G401 (cell line): ENCODE data around the gene FIBCD1. TPM values are rescaled to one million over a fixed set of nuclear protein-coding genes. Genes with fewer than 3 reads are reported as not detected.

Source experiments
- DNase-seq: peaks from one replicate; pipeline ENCODE4 v3.0.0-alpha.2; 2015; ENCODE audit warnings: low spot score
- in situ Hi-C: cut with HindIII; loops from 2 replicates; pipeline ENCODE4 v1.10.0; 2016; ENCODE audit warnings: low sequenced_read_pairs, mixed read lengths
- total RNA-seq: library from RNA; depleted of rRNA; stranded (reverse); fragments of >200 nt; shearing (Covaris generic); gene quantifications from 2 replicates; pipeline ENCODE4 v1.2.3, GENCODE V29; 2014

The FIBCD1 gene
- total RNA-seq, 1 experiment from 2014 or later, result 2.4 TPM

DNA sequence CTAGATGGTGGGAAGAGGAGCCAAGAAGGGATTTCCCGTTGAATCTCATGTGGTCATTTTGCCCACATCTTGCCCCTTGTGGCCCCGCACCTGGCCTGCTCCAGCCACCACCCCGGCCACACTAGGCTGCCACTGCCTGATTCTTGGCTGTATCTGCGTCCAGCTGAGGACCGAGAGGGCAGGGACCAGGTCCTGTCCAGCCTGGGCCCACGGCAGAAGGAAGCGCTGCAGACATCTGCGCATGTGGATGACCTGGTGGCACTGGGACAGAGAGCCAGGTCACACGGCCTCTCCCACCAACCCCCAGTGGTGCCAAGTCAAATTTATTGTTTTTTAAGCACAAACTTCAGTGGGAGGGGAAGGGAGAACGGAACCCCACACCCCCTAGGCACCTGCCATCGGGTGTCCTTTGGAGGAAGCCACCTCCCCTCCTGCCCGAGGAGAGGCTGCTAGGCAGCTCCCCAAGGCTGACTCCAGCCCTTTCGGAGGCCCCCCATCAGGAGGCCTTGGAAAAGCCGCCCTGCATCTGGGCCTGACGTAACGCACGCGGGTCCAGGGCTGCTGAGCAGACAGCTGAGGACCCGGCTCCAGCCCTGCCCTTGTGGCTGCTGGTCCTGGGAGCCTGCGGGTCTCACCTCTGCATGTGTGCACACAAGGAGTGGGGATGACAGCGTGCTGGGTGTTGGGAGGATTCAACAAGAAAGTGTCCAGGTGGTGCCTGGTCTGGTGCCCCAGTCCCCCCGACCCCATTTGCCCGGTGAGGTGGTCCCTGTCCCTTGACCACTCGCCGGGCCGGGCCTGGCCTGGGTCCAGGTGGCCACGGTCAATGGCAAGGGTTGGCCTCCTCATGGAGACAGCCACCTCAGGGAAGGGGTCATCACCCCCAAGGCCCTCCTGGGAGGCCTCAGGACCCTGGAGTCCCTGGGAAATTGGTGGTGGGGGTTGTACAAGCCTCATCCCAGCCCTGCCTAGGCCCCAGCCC lies 36.6 kb downstream of the FIBCD1 start:
- no peak for DNase-seq
- in situ Hi-C loops, result no loop called here

GRCh38 chr9:130901498-130902203 lies 37.4 kb downstream of the FIBCD1 start:
- in situ Hi-C loops, result no loop called here
- DNase-seq, result no peak

GRCh38 chr9:130900701-130901497 lies 38.1 kb downstream of the FIBCD1 start:
- in situ Hi-C loops, result no loop called here
- DNase-seq, result no peak

DNA sequence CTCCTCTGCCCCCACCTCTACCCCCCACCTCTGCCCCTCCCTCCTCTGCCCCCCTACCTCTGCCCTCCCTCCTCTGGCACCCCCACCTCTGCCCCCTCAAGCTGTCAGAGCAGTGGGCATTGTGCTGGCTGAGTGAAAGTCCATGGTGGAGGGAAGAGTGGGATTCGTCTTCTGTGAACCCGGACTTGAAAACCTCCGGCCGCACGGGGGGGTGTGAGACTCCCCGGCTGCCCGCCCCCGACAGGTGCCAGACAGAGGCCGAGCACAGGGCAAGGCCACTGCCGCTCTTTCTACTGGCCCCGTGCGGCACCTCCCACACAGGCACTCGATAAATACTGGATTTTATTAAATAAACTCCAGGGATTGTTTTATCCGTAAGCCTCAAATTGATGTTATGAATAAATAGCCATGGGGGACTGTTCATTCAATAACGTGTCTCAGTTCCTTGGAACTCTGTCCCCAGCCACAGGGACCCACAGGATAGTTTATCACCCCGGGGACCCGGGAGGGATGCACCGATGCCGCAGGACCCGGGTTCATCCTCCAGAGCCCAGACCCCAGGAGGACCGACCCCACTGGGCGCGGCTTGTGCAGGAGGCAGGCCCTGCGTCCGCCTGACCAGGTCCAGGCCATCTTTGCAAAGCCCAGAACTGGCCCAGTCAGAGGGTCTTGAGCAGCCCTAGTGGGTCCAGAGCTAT lies 39.8 kb downstream of the FIBCD1 start:
- in situ Hi-C loops, result no loop called here
- no peak for DNase-seq

GRCh38 chr9:130898552-130898852 lies 40.5 kb downstream of the FIBCD1 start:
- in situ Hi-C loops, result no loop called here
- DNase-seq, result no peak

DNA sequence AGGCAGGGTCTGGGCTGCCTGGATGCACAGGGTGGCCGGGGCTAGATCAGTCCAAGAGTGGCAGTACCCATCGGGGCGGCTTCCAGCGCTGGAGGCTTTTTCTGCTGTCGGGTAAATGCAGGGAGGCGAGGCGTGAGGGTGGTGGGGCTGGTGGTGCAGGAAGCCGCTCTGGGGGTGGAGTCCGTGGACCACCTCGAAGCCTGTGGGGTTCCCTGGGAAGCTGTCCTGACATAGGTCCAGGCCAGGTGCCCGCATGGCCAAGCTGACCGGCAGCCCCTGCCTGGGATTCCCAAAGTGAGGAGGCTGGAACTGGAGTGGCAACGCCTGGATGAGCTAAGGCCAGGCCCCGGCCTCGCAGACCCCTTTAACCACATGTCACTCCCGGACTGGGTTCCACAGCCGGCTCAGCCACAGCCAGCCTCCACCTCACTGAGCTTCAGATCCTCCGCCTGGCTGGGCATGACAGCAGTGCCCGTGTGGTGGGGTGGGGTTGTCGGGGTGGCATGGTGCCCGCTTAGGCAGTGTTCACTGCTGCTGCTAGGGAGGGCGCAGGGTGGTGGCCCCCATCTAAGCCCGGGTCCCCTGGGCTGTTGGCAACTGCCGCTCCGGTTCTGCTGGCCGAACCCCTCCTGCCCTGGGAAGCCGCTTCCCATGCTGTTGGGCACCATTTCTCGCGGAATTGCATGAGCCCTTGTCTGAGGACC lies 41.0 kb downstream of the FIBCD1 start:
- in situ Hi-C loops, result no loop called here
- DNase-seq, result no peak

GRCh38 chr9:130897105-130897751 lies 41.8 kb downstream of the FIBCD1 start:
- DNase-seq, result no peak
- in situ Hi-C loops, result no loop called here

- no peak for DNase-seq
- in situ Hi-C loops, result no loop called here
Observed at GRCh38 chr9:130896233-130897014, 42.6 kb downstream of the FIBCD1 start, which contains the start of gene QRFP. TSS of gene QRFP (minus strand) at chr9:130896812. CDS start at chr9:130893838, 2,974 bp downstream.

DNA sequence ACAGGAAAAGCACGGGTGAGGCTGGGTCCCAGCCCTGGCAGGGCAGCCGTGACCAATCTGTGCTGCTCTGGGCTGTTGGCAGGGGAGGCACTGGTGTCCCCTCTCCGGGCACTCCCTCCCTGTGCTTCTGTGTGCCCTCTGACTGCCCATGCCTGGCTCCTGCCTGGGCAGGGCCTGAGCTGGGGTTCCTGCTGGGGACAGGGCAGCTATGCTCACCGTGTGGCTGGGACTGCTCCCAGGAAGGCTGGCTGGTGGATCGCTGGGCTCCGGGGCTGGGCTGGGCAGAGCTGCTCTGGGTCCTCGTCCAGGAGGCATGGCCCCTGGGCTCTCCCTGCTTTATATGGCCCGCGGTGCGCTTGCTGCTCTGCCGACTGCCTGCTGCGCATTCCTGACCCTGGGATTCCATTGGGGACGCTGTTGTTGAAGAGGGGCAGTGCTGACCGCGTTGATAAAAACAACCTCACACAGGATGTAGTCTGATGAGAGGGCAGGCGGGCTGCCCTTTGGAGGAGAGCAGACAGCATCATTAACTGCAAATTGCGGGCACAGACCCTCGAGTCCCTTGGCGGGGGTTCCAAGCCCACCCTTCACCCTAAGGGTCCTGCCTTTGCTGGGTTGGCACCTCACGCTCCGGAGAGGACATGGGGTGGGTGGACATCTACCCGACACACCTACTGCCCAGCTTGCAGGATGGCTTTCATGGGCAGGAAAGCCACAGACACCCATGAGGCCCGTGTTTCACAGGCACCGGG lies 43.4 kb downstream of the FIBCD1 start:
- in situ Hi-C loops, result no loop called here
- DNase-seq, result no peak

GRCh38 chr9:130895038-130895437 lies 44.0 kb downstream of the FIBCD1 start:
- DNase-seq, result no peak
- in situ Hi-C loops, result no loop called here

- in situ Hi-C loops, result no loop called here
- DNase-seq, result no peak
Observed at GRCh38 chr9:130894546-130894945, 44.5 kb downstream of the FIBCD1 start.

GRCh38 chr9:130893341-130894101 lies 45.5 kb downstream of the FIBCD1 start:
- in situ Hi-C loops, result no loop called here
- no peak for DNase-seq

- in situ Hi-C loops, result no loop called here
- DNase-seq, result no peak
Observed at GRCh38 chr9:130892477-130893304, 46.4 kb downstream of the FIBCD1 start.

DNA sequence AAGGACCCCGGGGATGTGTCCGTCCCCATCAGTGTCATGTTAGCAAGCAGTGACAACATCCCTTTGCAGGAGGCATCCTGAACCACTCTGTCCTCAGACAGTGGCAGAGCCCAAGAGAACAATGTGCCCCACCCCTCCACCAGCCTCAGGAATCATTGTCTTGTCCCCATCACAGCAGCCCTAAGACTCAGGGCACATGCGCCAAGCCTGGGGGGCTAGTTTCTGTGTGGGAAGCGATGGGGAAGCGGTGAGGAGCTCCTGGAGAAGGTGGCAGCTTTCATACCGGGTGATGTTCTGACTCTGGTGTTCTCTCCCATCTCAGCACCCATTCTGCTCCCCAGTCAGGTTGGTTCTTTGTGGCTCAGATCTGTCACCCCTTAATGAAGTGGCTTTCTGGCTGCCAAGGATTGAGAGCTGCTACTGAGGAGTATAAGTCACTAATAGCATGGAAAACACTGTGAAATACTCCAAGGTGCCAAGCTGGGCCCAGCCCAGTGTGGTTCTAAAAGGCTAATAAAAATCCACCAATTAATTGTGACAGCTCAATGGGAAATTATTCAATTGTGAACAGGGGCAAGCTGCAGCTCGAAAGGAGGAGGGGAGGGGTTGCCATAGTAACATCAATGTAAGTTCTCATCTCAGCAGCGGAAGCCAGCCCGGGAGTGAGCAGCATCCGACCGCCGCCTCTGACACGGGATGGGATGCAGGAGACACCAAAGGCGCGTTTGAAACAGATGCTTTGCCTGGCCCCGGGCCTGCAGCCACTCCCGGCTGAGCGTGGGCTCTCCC lies 47.2 kb downstream of the FIBCD1 start:
- no peak for DNase-seq
- in situ Hi-C loops, result no loop called here
